ENCODE results near the gene MOB2.

Gene MOB2

GRCh38 chr11:1460396-1460985 lies 26.1 kb downstream of the MOB2 start:
- in situ Hi-C loops (cut with HindIII; ENCODE audit: low sequenced_read_pairs), result no loop called here

GRCh38 chr11:1459764-1460395 lies 26.7 kb downstream of the MOB2 start:
- in situ Hi-C loops (cut with HindIII; ENCODE audit: low sequenced_read_pairs), result no loop called here

GRCh38 chr11:1459219-1459575 lies 27.4 kb downstream of the MOB2 start:
- in situ Hi-C loops (cut with HindIII; ENCODE audit: low sequenced_read_pairs), result no loop called here

- in situ Hi-C loops (cut with HindIII; ENCODE audit: low sequenced_read_pairs), result no loop called here
Observed at GRCh38 chr11:1458340-1459218, 28.0 kb downstream of the MOB2 start.

- in situ Hi-C loops (cut with HindIII; ENCODE audit: low sequenced_read_pairs), result no loop called here
Observed at GRCh38 chr11:1457856-1458255, 28.7 kb downstream of the MOB2 start.

DNA sequence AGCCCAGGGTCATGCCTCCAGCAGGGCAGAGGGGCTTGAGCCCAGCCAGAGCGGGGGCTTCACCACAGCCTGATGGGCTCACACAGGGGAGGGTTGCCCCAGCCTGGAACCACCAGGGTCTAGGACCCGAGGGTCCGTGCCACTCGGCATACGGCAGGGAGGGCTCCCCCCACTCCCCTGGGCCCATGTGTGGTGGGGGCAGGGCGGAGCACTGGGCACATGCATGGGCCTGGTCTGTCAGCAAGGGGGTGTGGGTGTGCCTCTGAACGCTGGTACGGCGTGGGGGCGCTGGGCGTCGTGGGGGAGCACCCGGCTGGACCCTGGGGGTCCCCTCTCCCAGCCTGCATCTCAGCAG lies 29.3 kb downstream of the MOB2 start:
- in situ Hi-C loops (cut with HindIII; ENCODE audit: low sequenced_read_pairs), result no loop called here

DNA sequence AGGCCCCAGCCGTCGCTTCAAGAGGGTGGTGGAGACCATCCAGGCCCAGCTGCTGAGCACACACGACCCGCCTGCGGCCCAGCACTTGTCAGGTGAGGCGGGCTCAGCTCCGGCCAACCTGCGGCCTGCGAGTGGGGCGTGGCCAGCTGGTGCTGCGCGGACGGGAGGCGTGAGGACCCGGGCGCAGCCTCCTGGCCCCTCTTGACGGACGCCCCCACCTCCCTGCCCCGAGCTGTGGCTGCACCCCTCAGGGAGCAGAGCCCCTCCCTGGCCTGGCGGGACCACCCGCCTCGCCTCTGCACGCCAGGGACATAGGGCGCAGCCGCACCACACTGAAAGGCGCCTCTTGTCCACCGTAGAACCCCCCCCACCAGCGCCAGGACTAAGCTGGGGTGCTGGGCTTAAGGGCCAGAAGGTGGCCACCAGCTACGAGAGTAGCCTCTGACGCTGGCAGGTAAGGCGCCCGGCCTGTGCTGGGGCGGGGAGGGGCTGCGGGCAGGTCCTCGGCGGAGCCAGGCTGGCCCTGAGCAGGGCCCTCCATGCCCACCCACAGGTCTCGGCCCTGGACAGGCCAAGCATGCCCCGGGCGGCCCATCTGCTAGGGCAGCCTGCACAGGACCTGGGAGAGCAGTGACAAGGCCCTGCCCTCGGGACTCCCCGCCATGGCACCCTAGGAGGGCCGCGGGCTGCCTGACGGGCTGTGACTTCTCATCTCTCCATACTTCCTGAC lies 29.8 kb downstream of the MOB2 start:
- in situ Hi-C loops (cut with HindIII; ENCODE audit: low sequenced_read_pairs), result no loop called here

DNA sequence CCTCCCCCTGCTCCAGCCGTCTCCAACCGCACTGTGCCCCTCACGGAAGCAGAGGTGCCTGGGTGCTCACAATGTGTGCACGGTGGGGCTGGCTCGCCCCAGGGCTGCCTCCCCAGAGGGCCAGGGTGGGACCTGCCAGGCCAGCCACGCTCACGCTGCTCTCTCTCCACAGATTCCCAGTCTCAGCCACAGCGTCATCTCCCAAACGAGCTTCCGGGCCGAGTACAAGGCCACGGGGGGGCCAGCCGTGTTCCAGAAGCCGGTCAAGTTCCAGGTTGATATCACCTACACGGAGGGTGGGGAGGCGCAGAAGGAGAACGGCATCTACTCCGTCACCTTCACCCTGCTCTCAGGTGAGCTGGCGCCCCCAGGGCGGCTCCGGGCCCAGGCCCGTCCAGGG lies 30.4 kb downstream of the MOB2 start:
- in situ Hi-C loops (cut with HindIII; ENCODE audit: low sequenced_read_pairs), result no loop called here

- in situ Hi-C loops (cut with HindIII; ENCODE audit: low sequenced_read_pairs), result no loop called here
Observed at GRCh38 chr11:1455763-1456060, 30.9 kb downstream of the MOB2 start.

- in situ Hi-C loops (cut with HindIII; ENCODE audit: low sequenced_read_pairs), result no loop called here
Observed at GRCh38 chr11:1455032-1455762, 31.4 kb downstream of the MOB2 start.

GRCh38 chr11:1454576-1454975 lies 32.0 kb downstream of the MOB2 start:
- in situ Hi-C loops (cut with HindIII; ENCODE audit: low sequenced_read_pairs), result loop anchor here (5.0 kb wide), 1 partner anchor 92 kb away; no protein-coding TSS in a partner anchor

DNA sequence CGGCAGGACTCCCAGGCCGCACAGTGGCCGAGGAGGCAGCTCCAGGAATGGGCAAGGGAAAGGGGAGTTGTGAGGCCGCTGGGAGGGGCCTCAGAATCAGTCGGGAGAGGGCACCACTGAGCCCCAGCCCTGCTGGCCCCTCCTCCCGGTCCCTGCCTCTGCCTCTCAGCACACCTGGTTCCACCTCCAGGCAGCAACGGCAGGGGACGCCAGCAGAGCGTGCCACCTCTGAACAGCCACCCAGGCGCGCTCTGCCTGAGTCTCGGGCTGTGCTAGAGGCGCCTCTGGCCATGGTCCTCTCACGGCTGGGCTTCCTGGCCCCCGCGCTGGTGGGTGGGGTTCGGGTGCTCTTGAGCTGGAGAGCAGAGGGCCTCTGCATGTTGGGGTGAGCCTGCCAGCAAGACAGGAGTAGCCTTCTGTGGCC lies 33.0 kb downstream of the MOB2 start:
- in situ Hi-C loops (cut with HindIII; ENCODE audit: low sequenced_read_pairs), result loop anchor here (5.0 kb wide), 1 partner anchor 91 kb away; no protein-coding TSS in a partner anchor

DNA sequence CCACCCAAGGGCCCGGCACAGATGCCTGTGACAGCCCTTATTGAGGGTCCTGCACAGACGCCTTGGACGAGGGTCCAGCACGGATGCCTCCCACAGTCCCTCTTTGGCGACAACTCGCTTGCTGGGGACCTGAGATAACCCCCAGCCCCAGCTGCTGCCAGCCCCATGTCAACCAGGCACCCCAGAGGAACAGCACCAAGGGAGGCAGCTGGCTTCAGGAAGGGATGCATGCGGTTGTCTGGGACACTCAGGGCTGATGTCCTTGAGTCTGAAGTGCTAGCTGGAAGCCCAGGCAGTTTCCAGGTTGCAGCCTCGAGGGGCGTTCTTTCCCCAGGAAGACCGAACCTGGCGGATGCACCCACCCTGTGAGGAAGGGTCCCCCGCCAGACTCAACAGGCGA lies 33.8 kb downstream of the MOB2 start:
- in situ Hi-C loops (cut with HindIII; ENCODE audit: low sequenced_read_pairs), result loop anchor here (5.0 kb wide), 1 partner anchor 90 kb away; no protein-coding TSS in a partner anchor

GRCh38 chr11:1451781-1452470 lies 34.7 kb downstream of the MOB2 start:
- in situ Hi-C loops (cut with HindIII; ENCODE audit: low sequenced_read_pairs), result loop anchor here (5.0 kb wide), 1 partner anchor 90 kb away; no protein-coding TSS in a partner anchor

- in situ Hi-C loops (cut with HindIII; ENCODE audit: low sequenced_read_pairs), result loop anchor here (5.0 kb wide), 1 partner anchor 89 kb away; no protein-coding TSS in a partner anchor
Observed at GRCh38 chr11:1450949-1451710, 35.4 kb downstream of the MOB2 start.

DNA sequence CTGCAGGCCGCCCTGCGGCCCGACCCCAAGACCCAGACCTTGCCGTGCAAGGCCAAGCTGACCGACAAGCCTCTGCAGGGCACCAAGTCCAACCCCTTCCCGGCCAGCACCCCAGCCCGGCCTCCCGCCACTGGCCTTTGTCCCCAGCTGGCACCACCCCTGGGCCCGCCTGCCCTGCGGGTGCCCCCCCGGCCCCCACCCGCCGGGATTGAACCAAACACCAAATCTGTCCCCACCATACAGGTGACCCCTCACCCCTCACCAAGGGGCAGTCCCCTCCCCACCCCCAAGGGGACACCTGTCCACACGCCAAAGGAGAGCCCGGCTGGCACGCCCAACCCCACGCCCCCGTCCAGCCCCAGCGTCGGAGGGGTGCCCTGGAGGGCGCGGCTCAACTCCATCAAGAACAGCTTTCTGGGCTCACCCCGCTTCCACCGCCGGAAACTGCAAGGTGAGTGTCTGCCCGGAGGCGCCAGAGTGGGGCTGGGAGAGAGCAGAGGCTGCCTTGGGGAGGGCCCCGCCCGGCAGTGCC lies 36.2 kb downstream of the MOB2 start:
- in situ Hi-C loops (cut with HindIII; ENCODE audit: low sequenced_read_pairs), result loop anchor here (5.0 kb wide), 1 partner anchor 88 kb away; no protein-coding TSS in a partner anchor

DNA sequence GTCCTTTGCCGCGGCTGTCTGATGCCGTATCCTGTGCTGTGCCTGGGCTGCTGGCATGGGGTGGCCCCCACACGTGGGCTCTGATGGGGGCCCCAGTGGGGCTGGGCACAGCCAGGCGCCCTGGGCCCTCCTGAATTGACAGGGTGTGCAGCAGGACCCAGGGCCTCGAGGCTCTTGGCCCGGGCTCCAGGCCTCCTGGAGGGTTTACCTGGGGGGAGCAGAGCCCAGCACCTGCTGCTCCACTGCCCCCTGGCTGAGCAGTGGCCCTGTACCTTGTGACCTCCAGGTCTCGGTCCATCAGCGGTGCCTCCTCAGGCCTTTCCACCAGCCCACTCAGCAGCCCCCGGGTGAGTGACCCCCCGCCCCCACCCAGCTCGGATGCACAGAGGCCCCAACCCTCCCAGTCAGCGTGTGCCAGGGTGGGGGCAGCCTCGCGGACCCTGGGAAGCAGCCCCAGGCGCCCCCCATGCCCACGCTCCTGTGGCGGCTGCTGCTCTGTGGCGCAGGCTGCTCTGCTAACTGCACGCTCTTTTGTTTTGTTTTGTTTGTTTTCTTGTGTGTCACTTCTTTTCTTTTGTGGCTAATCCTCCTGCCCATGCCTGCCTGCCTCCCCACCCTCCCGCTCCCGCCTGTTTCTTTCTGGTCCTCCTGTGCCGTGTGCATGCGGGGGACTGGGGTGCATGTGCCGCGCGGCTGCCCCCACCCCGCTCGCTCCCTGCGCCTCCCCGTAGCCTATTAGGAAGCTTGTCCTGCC lies 36.9 kb downstream of the MOB2 start:
- in situ Hi-C loops (cut with HindIII; ENCODE audit: low sequenced_read_pairs), result loop anchor here (5.0 kb wide), 1 partner anchor 87 kb away; no protein-coding TSS in a partner anchor

GRCh38 chr11:1448882-1449281 lies 37.7 kb downstream of the MOB2 start:
- in situ Hi-C loops (cut with HindIII; ENCODE audit: low sequenced_read_pairs), result no loop called here
